HG03457 (cell line): Measurements from ENCODE around the gene PLCB4.
"Not testable (repeated sequence)": the region's sequence is repeated elsewhere in the genome, so short reads cannot be mapped to it uniquely, and the experiment has no call there.

Experiments used
- ATAC-seq: cut with Tn5 transposase; IDR thresholded peaks from one replicate; pipeline ENCODE4 v1.9.1; 2021; ENCODE audit warnings: moderate number of reproducible peaks; ENCODE audit not compliant: unreplicated experiment

PLCB4 gene

DNA sequence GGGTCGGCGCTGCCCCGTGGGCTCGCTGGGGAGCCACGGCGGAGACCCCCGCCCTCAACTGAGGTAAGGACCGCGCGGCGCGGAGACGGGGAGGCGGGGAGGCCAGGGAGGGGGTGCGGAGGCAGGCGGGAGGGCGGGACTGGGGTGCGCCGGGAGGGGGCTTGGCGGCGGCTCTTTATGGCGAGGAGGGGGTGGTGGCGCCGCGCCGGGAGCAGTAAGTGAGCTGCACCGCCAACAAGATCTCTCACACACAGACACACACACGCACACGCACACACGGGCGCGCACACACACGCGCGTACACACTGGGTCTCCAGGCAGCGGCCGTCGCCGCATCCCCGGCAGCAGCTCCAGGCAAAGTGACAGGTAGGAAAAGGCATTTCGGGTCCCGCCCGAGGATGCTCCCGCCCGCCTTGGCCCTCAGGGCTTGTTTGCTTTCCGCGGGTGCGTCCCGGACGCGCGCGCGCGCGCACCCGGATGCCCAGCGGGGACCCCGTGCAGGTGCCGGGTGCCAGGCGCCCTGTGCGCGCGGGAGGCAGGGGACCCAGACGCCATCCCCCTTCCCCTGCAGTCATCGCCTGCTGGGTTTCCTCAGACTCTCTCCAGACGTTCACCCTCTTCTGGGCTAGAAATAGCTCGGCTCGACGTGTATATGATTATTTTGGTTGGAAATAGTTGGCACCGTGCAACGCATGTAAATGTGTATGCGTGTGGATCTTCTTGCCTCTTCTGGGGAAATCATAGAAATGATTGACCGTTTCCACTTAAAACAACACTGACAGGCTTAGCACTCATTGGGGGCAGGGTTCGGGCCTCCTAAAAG is at the start of gene PLCB4:
PLCB4 (plus strand) TSS at position 247 of the 823 bp plus-strand sequence. CDS start 238,728 bp downstream, outside the sequence.
- no peak for ATAC-seq

DNA sequence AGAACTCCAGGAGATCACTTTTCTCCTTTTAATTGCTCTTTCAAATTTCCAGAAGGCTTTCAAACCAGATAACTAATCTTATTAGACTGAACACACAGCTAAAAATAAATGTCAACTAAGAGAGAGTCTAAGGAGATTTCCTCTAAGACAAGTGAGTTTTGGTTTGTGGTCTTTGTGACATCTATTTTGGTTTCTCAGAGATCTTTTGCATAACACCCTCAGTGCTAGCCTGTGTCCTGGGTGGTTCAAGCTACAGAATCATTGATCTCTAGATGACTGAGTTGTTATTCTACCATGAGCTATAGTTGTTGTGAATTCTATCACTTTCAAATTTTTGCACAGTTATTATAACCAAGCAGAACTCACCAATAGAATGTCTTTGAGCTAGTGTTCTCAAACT is 49.1 kb upstream of the PLCB4 start:
- no peak for ATAC-seq

GRCh38 chr20:9021216-9021615 is 47.7 kb upstream of the PLCB4 start:
- ATAC-seq, result no peak

GRCh38 chr20:9021699-9022098 is 47.2 kb upstream of the PLCB4 start:
- no peak for ATAC-seq

DNA sequence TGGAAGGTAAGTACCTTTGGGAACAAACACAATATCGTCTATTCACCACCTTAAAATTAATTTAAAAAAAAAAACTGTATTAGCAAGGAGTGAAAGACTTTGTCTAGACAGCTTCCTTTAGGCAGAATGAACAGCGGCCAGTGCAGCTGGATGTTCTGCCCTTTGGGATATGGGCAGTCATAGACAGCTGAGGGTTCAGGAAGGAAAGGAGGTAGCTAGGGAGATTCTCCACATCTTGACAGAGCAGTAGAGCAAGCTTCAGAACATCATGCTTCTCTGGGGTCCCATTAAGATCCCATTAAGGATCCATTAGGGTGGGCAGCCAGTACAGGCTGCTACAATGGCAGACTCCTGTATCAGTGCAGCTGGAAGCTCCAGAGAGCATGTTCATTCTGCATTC is 46.5 kb upstream of the PLCB4 start:
- ATAC-seq, result no peak

GRCh38 chr20:9024606-9025005 is 44.3 kb upstream of the PLCB4 start:
- ATAC-seq, result no peak

DNA sequence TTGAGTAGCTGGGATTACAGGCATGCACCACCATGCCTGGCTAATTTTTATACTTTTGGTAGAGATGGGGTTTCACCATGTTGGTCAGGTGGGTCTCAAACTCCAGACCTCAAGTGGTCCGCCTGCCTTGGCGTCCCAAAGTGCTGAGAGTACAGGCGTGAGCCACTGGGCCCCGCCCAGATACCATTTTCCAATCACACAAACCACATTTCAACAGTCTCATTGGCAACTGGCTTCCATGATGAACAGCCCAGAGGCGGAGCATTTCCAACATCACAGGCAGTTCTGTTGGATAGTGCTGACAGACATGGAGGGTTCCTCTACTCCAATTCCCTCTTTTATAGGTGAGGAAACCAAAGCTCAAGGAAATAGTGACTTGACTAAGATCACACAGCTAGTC is 43.9 kb upstream of the PLCB4 start:
- no peak for ATAC-seq

DNA sequence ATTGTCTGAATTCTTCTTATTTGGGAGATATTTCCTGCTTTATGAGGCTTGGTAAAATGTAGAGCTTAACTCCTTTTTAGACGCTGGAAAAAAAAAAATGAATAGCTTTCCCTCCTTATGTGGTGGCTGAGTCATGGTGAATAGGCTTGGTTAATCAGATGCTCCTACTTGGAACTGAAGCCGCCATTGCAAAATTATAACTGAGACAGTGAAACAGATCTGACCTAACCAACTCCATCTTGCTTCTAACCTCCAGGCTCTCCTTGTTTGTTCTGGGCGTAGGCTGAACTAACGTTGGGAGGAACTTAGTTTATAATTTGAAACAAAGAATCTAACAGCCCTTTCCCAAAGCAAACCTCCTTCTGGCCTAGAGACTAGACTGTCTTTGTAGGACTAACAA is 43.2 kb upstream of the PLCB4 start:
- no peak for ATAC-seq

DNA sequence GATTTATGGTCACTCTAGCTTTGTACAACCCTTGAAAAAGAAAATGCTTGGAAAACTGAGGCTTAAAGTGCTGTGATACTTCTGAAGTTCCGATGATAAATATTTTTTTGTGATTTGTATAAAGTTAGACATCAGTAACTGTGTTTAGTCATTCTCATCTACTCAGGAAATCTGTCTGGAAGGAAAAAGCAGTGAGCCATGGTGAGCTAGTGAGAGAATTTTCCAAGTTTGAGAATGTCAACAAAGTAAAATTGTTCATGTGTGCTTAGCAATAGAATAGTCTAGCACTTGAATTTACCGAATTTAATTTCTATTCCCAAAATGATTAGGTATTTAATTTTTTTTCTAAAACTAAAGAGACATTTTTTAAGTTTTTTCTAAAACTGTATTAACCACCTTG is 41.3 kb upstream of the PLCB4 start:
- ATAC-seq, result no peak

GRCh38 chr20:9028419-9028818 is 40.5 kb upstream of the PLCB4 start:
- ATAC-seq, result no peak

GRCh38 chr20:9031991-9032390 is 36.9 kb upstream of the PLCB4 start:
- ATAC-seq, result no peak

DNA sequence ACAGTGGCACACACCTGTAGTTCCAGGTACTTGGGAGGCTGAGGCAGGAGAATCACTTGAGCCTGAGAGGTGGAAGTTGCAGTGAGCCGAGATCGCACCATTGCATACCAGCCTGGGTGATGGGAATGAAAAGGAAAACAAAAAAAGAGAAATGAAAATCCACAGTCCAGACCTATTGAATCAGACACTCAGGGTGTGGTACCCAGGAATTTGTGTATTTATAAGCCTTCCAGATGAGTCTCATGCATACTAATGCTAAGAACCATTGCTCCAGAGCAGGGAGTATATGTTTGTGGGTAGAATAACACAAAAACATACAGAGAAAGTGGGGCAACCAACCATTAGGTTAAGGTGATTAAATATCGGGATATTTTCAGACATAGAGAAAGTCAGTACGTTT is 36.1 kb upstream of the PLCB4 start:
- ATAC-seq, result no peak

DNA sequence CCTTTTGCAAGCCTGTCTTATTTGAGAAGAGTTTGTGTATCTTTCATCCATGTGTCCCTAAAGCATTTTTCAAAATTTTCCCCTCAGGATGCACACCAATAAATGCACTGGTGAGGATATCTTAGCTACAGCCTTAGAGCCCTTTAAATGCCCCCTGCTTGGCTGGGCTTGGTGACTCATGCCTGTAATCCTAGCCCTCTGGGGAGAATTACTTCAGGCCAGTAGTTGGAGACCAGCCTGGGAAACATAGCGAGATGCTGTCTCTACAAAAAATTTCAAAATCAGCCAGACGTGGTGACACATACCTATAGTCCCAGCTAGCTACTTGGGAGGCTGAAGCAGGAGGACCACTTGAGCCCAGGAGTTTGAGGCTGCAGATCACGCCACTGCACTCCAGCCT is 33.8 kb upstream of the PLCB4 start:
- no peak for ATAC-seq

- no peak for ATAC-seq
Measured at GRCh38 chr20:9036593-9036992, 32.3 kb upstream of the PLCB4 start.

DNA sequence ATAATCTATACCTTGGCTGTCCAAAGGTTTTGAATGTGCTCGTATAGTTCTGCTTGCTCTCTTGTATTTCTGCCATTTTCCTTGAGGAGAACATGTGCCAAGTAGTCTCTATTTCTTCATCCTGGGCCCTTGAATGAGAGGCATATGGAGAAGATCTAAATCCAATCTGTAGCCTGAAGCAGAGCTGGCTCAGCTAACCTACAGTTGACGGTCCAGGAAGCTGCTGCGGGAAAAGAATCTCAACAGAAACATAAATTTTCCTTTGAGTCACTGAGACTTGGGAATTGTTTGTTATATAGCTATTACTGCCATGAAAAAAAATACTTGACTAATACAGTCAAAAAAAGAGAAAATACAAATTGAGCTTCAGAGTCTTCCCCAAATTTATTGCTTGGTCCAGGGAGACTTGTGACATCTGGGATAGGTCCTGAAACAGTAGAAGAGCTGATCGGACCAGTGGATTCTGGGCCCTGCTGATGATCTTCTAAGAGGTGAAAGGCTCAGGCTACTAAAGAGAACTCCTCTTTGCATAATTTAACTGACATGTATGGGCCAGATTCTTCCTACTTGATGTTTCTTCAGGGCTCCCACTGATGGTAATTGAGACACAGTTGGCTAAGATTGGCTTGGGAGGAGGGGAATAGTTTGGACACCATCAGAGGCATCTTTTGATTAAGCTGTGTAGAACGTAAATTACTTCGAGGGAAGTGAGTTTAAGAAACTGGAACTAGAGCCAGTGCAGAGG is 29.9 kb upstream of the PLCB4 start:
- ATAC-seq, result no peak

- no peak for ATAC-seq
Measured at GRCh38 chr20:9040863-9041524, 27.9 kb upstream of the PLCB4 start.

GRCh38 chr20:9043364-9043763 is 25.5 kb upstream of the PLCB4 start:
- no peak for ATAC-seq

DNA sequence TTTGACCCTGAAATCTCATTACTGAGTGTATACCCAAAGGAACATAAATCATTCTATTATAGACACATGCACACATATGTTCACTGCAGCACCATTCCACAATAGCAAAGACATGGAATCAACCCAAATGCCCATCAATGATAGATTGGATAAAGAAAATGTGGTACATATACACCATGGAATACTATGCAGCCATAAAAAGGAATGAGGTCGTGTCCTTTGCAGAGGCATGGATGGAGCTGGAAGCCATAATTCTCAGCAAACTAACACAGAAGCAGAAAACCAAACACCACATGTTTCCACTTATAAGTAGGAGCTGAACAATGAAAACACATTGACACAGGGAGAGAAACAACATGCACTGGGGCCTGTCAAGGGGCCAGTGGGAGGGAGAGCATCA is 21.0 kb upstream of the PLCB4 start:
- ATAC-seq, result not testable (repeated sequence)

GRCh38 chr20:9051508-9051907 is 17.4 kb upstream of the PLCB4 start:
- ATAC-seq, result no peak

DNA sequence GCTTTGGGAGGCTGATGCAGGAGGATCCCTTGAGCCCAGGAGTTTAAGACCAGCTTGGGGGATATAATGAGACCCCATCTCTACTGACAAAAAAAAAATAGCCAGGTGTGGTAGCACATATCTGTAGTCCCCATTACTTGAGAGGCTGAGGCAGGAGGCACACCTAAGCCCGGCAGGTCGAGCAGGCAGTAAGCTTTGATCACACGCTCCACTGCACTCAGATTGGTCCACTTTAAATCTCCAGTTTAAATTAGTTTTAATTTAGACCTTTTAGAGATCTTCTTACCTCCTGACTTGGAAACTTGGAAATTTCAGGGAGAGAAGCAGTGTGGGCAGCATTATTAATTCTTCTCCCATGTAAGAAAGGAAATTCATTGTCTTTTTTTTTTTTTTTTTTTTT is 16.8 kb upstream of the PLCB4 start:
- no peak for ATAC-seq

- no peak for ATAC-seq
Measured at GRCh38 chr20:9053108-9053507, 15.8 kb upstream of the PLCB4 start.

GRCh38 chr20:9054176-9054575 is 14.7 kb upstream of the PLCB4 start:
- no peak for ATAC-seq
